ENCODE results near the gene OSBPL7.

OSBPL7 gene, protein sequence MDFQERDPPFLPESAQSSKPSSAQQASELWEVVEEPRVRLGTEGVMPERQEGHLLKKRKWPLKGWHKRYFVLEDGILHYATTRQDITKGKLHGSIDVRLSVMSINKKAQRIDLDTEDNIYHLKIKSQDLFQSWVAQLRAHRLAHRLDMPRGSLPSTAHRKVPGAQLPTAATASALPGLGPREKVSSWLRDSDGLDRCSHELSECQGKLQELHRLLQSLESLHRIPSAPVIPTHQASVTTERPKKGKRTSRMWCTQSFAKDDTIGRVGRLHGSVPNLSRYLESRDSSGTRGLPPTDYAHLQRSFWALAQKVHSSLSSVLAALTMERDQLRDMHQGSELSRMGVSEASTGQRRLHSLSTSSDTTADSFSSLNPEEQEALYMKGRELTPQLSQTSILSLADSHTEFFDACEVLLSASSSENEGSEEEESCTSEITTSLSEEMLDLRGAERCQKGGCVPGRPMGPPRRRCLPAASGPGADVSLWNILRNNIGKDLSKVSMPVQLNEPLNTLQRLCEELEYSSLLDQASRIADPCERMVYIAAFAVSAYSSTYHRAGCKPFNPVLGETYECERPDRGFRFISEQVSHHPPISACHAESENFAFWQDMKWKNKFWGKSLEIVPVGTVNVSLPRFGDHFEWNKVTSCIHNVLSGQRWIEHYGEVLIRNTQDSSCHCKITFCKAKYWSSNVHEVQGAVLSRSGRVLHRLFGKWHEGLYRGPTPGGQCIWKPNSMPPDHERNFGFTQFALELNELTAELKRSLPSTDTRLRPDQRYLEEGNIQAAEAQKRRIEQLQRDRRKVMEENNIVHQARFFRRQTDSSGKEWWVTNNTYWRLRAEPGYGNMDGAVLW

DNA sequence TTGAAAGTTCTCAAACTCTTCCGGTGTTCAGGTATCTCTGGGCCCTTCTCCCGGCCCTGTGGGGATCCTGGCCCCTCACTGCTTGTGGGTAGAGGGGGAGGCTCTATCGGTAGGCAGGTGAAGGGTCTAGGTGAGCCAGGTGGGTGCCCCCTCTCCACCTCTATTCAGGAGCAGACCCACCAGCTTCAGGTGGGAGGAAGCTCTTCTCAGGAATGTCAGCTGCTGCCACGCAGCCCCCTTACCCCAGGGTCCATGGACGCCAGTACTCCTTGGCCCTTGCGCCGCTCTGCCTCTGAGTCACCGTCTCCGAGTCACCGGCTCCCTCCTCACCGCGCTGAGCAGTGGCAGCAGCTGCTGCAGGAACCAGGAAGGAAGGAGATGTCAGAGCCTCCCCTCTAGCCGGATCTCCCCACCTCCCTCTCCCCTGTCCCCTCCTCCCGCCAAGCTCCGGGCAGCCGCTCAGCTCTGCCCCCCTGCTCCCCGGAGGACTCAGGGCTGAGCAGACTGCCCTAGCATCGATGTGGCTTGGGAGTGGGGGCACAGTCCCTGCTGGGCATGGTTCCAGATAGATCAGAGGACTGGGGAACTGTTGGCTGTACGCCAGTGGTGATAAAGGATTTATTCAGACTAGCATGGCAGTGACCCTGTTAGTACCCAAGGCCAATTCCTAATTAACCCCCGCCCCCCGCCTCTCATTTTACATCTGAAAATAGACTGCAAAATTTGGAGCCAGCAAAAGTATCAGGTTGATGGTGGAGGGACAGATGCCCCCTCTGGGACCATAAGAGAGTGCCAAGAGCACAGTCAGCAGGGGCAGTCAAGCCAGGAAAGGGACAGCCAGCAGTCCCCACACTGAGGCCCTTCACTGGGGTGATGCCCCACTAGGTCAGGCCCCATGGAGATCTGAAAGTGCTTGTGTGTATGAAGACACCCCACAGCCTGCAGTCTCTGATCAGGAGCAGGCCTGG, at the start of gene OSBPL7:
TSS of gene OSBPL7 (minus strand) at position 371 of the 968 bp plus-strand sequence. CDS start 1,516 bp downstream, outside the sequence.
- DNase-seq, result peak; percentile 85

DNA sequence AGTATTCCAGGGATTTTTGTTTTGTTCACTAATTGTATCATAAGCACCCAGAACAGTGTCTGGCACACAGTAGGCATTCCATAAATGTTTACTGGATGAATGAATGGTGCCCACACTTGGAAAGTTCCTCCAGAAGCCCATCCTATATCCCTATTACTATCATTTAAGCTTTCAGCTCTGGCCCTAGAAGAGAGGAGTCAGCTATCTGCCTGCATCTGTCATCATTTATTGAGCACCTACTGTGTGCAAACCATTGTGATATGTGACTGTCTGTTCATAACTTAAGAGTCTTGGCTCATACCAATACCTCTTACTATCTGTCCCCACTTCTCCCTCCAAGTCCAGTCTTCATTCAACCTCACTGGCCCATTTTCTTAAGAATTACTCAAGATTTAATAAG, 49.5 kb upstream of the OSBPL7 start:
- DNase-seq, result no peak

DNA sequence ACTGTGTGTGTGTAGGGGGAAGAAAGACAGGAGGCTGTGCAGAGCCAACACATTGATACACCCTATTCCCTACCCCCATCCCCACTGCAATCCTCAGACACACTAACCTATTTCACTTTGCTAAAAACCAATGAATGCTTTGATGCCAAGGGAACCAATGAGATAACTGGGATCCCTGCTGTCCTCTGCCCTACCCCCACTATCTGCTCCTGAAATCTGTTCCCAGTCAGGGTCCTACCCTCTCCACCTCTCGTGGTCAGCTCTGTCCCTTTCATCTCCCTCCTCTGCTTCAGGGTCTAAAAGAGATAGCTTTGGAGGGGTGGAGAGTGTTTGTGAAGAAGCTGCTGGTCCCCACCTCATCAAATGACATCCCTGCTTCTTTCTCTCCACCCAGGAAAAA, 48.5 kb upstream of the OSBPL7 start:
- DNase-seq, result no peak

DNA sequence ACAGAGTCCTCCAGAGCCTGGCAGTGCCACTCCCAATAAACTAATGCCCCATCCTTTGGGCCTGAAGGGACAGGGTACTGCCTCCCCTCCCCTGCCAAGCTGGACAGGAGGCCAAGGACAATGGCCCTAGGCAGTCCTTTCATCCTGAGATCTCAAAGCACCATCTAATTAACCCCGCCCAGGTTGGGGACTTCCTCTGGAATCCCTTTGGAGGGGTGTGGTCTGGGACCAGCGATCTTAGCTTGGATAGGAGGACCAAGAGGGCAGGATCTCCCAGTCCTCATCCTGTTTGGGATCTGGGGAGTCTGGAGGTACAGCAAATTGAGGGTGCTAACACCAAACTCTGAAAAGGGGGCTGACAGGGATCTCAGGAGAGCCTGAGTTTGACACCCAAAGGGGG, 47.5 kb upstream of the OSBPL7 start:
- no peak for DNase-seq

DNA sequence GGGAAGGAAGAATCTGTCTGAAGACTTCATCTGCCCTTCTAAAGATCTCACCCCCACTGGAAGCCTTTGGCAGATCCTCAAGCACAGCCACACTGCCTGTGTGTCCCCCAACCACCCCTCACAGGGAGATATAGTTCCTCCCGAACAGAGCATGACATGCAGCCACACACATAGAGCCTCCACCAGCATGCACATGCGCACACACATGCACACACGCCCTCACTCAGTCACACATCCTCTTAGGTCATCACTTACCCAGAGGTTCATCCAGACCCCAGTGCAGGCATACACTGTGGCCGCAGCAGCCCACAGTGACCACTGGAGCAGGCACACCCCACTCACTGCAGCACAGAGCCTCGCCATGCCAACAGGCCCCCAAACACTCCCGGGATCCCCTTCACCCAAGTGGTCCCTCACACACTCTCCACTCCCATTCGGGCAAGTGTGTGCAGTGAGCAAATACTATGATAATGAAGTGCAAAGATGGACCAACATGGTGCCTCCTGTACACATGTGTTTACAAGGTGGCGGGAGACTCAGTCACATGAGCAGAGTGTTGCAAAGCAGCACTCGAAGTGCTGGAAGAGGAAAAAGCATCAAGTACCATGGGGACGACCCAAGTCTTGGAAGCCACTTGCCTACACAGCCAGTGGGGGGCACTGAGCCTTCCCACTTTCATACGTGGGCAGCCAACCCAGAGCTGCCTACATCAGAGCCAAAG, 46.4 kb upstream of the OSBPL7 start:
- DNase-seq, result no peak

DNA sequence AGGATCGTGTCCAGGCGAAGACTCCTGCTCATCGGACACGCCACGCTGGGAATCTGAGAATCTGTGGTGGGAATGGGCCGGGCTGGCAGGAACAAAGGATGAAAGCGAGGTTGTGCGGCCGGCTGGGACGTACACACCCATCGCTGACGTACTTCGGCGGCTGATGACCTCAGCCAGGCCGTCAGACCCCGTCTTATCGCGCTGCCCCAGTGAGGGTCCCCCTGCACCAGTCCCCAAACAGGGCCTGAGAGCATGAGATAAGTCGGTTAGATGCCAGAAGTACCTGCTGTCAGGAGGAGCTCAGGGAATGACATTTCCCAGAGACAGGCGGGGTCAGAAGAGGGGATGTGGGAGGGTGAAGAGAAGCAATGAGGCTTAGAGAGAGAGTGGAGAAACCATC, 45.3 kb upstream of the OSBPL7 start:
- DNase-seq, result no peak

DNA sequence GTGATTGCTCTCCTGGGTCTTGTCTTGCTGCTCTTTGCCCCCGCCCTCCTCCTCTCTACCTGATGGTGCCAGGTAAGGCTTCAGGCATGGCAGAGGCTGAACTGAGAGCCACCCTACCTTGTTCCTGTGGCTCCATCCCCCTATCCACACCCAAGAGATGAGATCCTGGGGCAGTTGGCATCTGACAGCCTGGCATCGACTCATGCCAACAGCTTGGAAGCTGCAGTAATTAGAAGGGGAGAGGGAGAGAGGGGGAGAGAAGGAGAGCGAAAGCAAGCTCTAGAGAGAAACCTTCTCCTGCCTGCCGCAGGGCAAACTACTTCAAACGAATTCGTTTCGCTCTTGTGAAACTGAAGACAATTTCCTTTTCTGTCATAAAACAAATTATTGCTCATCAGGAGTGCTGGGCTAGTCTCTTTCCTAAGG, 43.2 kb upstream of the OSBPL7 start:
- no peak for DNase-seq

DNA sequence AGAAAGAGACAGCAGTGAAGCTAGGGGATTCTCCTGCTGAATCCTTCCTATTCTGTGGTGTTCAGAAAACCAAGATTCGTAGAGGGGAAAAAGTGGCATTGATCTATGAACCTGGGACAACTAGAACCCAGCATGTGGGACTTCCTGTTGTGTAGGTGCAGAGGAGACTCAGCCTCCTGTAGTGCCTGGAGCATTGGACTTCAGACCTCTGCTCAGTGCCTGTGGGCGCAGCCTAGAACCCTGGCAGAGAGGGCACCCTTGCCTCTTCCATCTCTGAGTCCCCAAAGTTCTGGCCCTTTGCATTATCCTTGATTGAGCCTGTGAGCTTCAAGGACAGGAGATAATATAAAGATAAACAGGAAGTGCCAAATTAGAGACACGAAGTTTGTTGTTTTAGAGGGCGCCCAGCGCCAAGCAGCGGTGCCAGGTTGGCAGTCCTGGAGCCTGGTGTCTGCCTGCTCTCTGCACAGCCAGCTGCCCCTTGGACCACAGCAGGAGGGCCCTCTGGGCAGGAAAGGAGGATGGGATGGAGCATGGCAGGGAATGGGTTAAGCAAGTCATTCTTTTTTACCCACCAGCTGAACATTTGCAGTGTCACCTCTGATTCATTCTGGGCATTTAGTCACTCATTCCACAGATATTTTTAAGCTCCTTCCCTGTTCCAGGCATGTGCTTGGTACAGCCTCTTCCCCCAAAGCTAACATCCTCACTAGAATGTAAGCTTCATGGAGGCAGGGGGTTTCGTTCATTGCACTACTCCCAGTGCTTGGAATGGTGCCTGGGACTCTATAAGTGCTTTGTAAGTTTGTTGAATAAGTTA, 41.2 kb upstream of the OSBPL7 start:
- DNase-seq, result peak; percentile 84

DNA sequence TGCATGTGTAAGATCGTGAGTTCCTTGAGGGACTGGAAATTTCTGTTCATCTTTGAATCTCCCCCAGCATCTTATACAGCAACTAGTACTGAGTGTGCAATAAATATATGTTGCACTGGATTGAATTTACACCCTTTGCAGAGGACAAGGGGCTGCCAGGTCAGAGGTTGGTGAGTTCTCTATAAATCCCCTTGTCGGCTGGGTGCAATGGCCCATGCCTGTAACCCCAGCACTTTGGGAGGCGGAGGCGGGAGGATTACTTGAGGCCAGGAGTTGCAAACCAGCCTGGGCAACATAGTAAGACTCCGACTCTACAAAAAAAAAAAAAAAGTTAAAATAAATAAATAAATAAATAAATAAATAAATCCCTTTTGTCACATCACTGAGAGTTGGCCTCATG, 38.8 kb upstream of the OSBPL7 start:
- DNase-seq, result no peak

DNA sequence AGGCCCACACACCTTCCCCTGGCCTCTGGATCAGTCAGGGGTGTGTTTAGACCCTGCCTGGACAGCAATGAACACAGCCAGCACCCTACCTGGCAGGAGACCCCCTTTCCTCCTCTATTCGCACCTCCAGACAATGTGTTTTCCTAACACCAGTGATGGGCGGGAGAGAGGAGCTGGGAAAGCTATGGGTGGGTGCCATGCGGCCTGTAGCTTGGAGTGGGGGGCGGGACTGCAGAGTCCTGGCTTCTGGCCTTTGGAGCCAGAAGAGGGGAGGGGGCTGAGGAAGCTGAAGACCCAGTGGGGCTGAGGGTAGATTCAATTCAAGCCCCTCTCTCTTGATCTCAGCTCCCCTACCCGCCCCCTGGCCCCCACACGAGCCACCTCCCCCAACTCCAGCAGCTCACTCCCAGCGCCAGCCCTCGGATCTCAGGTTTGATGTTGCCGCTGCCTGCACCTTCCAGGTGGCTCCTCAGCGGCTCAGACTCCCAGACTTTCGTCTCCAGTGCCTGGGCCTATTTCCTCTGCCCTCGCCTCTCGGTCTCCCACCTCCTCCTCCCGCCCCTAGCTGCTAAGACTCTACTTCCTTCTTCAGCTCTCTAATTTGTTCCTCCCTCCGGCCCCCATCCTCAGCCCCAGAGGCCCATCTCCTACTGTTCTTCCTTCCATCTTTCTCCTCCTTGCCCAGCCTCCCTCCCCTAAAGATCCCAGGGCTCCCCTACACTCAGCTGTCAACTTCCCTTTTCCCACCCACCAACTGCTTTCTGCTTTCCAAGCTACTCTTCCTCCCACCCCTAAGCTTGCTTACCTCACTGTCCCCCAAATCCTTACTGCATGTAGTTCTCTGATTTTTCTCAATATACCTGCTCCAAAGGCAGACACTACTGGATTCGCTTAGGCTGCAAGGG, 36.2 kb upstream of the OSBPL7 start:
- DNase-seq, result no peak

DNA sequence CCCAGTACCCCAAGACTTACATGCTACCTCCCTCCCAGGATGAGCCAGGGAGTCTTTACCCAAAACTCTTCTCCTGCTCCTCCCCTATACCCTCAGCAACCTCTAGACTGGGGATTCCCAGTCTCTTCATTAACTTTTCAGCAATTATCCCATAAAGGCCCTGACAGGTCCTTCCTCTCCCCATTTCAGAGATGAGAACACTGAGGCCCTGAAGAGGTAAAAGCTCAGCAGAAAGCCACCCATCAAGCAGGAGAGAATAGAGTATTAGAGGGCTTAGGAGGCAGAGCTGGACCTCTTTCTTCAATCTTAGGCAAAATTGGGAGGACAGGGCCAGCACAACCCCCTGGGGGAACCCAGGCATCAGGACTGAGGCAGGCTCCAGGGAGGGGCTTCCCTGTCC, 35.2 kb upstream of the OSBPL7 start:
- no peak for DNase-seq

DNA sequence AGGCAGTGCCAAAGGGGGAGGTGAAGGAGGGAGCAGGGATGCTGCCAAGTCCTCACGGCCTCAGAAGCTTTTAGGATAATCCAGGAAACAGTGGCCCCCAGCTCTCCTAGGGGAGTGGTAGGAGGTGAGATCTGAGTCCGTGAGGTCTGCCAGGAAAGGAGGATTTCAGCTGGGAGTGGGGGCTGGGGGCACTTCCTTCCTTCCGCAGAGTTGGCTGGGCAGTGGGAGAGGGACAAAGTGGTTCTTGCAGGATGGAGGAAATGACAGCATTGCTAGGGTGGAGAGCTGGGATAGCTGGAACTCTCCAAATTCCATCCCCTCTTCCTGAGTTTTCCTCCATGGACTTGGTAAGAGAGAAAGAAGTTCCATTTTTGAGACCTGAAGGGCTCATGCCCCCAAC, 34.1 kb upstream of the OSBPL7 start:
- DNase-seq, result no peak

DNA sequence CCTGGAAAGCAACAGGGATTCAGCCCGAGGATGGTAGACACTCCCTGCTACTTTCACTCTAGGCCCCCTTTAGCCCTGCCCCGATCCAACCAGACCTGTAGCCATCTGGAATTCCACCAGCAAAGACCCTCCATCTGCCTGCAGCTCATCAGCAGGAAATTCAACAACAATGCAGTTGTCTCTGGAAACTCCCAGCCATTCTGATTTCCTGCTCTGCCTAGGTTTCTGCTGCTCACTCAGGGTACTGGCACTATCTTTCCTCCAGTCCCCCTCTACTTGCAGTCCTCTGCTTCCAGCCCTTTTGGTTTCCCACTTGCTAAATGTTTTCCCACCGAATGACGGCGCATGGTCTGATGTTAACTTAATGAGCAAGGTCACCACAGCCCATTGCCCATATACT, 32.0 kb upstream of the OSBPL7 start:
- no peak for DNase-seq

DNA sequence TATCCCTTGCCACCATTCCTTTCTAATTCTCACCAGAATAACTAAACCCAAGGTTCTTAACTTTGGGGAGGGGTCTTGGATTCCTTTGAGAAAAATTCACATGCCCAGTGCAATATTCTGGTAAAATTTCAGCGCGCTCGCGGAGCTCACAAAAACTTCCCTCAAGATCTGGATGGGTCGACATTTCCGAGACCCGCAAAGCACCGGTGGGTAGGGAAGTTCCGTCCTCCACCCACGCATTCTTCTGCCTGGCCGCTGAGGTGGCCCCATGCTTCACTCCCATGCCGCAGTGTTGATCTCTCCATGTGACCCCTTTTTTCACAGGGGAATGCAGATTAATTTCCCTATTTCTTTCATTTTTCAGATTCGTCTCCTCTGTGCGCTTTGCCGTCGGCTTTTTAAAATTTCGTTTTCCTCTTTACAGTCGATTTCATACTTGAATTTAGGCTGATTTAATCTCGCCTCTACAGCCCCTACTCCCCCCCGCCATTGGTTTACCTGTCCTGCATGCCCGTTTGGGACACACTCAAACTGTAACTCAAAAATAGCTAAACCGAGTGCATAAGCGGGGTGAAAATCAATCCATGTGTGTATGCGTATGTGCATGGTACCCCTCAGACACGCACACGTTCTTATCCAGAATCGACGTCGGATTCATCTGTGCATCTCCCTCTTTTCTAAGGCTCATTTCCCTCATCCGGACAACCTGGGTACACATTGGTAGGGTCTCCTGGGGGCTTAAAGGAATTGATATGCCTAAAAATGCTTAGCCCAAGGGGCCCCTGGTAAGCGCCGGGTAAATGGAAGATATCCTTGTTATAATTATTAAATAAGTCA, 30.7 kb upstream of the OSBPL7 start:
- DNase-seq, result no peak

DNA sequence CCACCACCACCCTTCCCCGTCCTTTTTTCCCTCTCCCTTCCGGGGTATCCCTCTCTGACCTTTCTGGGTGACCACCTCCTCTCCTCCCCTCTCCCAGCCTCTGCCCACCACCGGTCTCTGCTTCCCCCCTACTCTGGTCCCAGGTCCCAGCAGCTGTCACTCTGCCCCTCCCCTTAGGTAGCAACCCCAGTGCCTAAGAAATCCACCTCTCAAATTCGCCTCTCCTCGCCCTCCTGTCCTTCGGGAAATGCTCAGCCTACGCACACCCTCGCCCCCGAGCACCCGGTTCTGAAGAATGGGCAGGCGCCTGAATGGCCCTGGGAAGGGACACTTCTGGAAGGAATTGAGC, 30.1 kb upstream of the OSBPL7 start:
- no peak for DNase-seq

DNA sequence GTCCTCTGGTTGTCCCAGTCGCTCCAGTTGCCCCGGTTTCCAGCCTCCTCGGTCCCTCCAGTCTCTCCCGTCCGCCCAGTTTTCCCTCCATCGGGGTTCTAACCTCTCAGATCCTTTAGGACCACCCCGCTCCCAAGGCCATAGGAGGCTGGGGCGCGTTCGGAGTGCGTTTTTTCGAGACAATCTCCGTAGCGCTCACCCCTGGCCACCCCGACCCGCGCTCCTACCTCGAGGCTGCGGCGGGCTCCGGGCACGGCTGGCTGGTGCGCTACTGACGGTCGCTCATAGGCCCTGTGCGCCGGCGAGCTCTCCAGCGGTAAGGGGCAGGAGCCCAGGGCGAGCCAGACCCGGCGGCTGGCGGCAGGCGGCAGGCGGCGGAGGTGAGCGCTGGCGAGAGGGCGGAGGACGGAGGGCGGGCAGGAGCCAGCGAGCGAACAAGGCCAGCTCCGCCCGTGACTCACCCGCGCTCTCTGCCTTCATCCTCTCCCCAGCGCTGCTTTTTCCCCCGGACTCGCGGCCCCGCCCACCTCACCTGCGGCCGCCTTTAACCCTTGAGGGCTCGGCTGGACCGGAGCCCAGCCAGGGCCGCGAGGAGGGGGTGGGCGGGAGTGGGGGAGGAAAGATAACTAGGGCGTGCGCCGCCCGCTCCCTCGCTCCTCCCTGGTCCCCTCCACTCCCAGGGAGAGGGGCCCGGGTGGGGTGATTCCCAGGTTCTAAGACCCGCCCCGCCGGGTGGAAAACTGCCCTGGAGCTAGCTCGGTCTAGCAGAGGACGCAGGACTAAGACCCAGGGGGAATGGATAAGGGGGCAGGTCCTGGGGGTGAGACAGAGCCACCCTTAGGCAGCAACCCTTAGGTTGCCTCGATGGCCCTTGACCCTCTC, 29.3 kb upstream of the OSBPL7 start, which contains the start of gene SP6:
TSS of gene SP6 (minus strand) at position 472 of the 882 bp plus-strand sequence. CDS start 2,734 bp downstream, outside the sequence.
- peak; percentile 33 for DNase-seq

DNA sequence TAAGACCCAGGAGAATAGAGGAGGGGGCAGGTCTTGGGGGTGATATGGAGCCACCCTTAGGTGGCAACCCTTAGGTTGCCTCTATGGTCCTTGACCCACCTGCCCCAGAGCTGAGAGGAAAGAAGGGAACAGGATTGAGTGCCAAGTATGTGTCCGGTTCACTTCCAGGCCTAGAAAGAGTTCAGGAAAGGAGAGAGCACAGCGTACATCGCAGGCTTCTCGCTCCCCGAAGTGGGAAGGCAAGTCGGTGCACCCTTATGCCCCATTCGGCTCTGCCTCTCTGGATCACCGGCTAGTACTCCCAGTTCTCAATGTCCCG, 28.7 kb upstream of the OSBPL7 start:
- DNase-seq, result no peak

DNA sequence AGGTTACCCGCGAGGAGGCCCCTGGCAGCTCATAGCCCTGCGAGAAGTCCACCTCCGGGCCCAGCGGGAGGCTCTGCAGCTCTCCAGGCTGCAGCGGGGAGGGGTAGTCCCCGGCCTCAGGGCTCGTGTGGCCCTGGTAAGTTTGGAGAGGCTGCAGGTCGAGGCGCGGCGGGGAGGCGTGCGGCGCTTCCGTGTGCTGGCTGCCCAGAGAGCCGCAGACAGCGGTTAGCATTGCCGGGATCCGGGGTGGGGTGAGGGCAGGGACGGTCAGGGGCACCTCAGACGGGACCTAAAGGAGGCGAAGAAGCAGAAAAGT, 26.6 kb upstream of the OSBPL7 start:
- DNase-seq, result no peak

Measured in fibroblast of upper back skin (primary cell).